Measurements from ENCODE around the gene TRAPPC3.

TRAPPC3 gene

GRCh38 chr1:36115931-36116330 lies 33.4 kb downstream of the TRAPPC3 start:
- DNase-seq (ENCODE audit: low read depth), result no peak

GRCh38 chr1:36115200-36115669 lies 34.1 kb downstream of the TRAPPC3 start:
- no peak for DNase-seq (ENCODE audit: low read depth)
- TF ChIP-seq CTCF (IDR thresholded peaks at IDR 0.05; ENCODE audit: control insufficient read depth, extremely low read depth, insufficient read depth), result no peak
- H3K4me3 ChIP-seq (ENCODE audit: low read depth, low read length), result no peak overlapping the region

More at GRCh38 chr1:36115931-36116330, 33.4 kb downstream of the TRAPPC3 start:
- no peak overlapping the region for H3K4me3 ChIP-seq (ENCODE audit: low read depth, low read length)
- no peak for TF ChIP-seq CTCF (IDR thresholded peaks at IDR 0.05; ENCODE audit: control insufficient read depth, extremely low read depth, insufficient read depth)

- no peak for DNase-seq (ENCODE audit: low read depth)
- no peak for TF ChIP-seq CTCF (IDR thresholded peaks at IDR 0.05; ENCODE audit: control insufficient read depth, extremely low read depth, insufficient read depth)
- no peak overlapping the region for H3K4me3 ChIP-seq (ENCODE audit: low read depth, low read length)
Observed at GRCh38 chr1:36114371-36114770, 34.9 kb downstream of the TRAPPC3 start.

- no peak for TF ChIP-seq CTCF (IDR thresholded peaks at IDR 0.05; ENCODE audit: control insufficient read depth, extremely low read depth, insufficient read depth)
- DNase-seq (ENCODE audit: low read depth), result no peak
- H3K4me3 ChIP-seq (ENCODE audit: low read depth, low read length), result no peak overlapping the region
Observed at GRCh38 chr1:36112823-36113222, 36.5 kb downstream of the TRAPPC3 start.

GRCh38 chr1:36111151-36111550 lies 38.1 kb downstream of the TRAPPC3 start:
- H3K4me3 ChIP-seq (ENCODE audit: low read depth, low read length), result no peak overlapping the region
- DNase-seq (ENCODE audit: low read depth), result no peak
- TF ChIP-seq CTCF (IDR thresholded peaks at IDR 0.05; ENCODE audit: control insufficient read depth, extremely low read depth, insufficient read depth), result no peak

GRCh38 chr1:36109041-36109679 lies 40.1 kb downstream of the TRAPPC3 start:
- TF ChIP-seq CTCF (IDR thresholded peaks at IDR 0.05; ENCODE audit: control insufficient read depth, extremely low read depth, insufficient read depth), result no peak
- no peak for DNase-seq (ENCODE audit: low read depth)
- no peak overlapping the region for H3K4me3 ChIP-seq (ENCODE audit: low read depth, low read length)

GRCh38 chr1:36108314-36108713 lies 41.0 kb downstream of the TRAPPC3 start:
- H3K4me3 ChIP-seq (ENCODE audit: low read depth, low read length), result no peak overlapping the region
- no peak for TF ChIP-seq CTCF (IDR thresholded peaks at IDR 0.05; ENCODE audit: control insufficient read depth, extremely low read depth, insufficient read depth)
- no peak for DNase-seq (ENCODE audit: low read depth)
